ENCODE measurements around the gene MBP.

DNA sequence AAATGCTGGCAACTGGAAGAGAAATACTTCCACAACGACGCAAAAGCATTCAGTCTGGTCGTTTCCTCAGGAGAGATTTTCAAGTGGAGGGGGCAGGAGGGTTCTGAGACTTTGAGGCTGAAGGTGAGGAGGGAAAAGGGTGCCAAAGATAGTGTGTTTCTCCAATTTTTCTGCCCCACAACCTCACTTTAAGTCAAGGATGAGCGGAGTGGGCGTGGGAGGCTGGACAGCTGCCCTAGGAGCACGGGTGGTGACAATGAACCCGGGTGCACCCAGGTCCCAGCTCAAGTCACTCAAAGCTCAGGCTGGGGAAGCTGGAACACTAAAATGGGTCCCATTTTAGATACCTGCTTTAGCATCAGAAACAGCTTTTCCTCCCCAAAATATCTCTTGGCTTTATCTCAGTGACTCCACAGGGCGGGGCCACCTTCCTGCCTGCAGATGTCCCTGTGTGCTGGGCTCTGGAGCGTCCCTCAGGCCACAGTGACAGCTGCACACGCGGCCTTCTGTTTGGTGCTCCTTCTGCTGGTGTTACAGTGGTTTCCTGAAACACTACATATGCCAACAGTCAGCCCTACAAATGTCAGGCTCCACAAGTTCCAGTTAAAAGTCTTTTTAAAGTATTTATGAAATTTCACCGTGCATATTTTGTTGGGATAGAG is 1.4 kb upstream of the MBP start:
- TF ChIP-seq CTCF (IDR thresholded peaks at IDR 0.05) (peak in 2 of 6 experiments; percentile 21 to 27), POLR2A (IDR thresholded peaks at IDR 0.05) (no peak)
